SJCRH30 (cell line): Measurements from ENCODE around the gene PRKAR2A. TPM values are rescaled to one million over a fixed set of nuclear protein-coding genes. Genes with fewer than 3 reads are reported as not detected.
A peak's percentile ranks its signal among the peaks of the same experiment; 100 is the strongest.
"Not testable (repeated sequence)": the region's sequence is repeated elsewhere in the genome, so short reads cannot be mapped to it uniquely, and the experiment has no call there.

Experiments
- DNase-seq, 2 experiments: peaks; one replicate each; pipeline ENCODE4 v3.0.0-alpha.2; 2015 to 2020
- H3K27ac ChIP-seq: fragments of 250-450 bp; sonication (Bioruptor Pico); 2 replicates; pipeline ENCODE4 v1.5.1; 2020; ENCODE audit warnings: mild to moderate bottlenecking, moderate library complexity
- H3K27me3 ChIP-seq: fragments of 250-450 bp; sonication (Bioruptor Pico); 2 replicates; pipeline ENCODE4 v1.5.1; 2020; ENCODE audit warnings: mild to moderate bottlenecking, moderate library complexity
- H3K36me3 ChIP-seq: fragments of 250-450 bp; sonication (Bioruptor Pico); 2 replicates; pipeline ENCODE4 v1.5.1; 2020; ENCODE audit warnings: mild to moderate bottlenecking, moderate library complexity
- H3K4me1 ChIP-seq: fragments of 250-450 bp; sonication (Bioruptor Pico); 2 replicates; pipeline ENCODE4 v1.5.1; 2020; ENCODE audit warnings: mild to moderate bottlenecking, moderate library complexity
- H3K4me3 ChIP-seq: fragments of 250-450 bp; sonication (Bioruptor Pico); 2 replicates; pipeline ENCODE4 v1.5.1; 2020; ENCODE audit warnings: mild to moderate bottlenecking, moderate library complexity
- H3K9me3 ChIP-seq: fragments of 250-450 bp; sonication (Bioruptor Pico); replicated peaks from 2 replicates; pipeline ENCODE4 v1.5.1; 2020; ENCODE audit warnings: mild to moderate bottlenecking, moderate library complexity
- total RNA-seq: library from RNA; depleted of rRNA; stranded (reverse); fragments of >200 nt; shearing (Covaris generic); gene quantifications from 2 replicates; pipeline ENCODE4 v1.2.3, GENCODE V29; 2014

Gene PRKAR2A
- total RNA-seq, 1 experiment from 2014 or later = 46.5 TPM

DNA sequence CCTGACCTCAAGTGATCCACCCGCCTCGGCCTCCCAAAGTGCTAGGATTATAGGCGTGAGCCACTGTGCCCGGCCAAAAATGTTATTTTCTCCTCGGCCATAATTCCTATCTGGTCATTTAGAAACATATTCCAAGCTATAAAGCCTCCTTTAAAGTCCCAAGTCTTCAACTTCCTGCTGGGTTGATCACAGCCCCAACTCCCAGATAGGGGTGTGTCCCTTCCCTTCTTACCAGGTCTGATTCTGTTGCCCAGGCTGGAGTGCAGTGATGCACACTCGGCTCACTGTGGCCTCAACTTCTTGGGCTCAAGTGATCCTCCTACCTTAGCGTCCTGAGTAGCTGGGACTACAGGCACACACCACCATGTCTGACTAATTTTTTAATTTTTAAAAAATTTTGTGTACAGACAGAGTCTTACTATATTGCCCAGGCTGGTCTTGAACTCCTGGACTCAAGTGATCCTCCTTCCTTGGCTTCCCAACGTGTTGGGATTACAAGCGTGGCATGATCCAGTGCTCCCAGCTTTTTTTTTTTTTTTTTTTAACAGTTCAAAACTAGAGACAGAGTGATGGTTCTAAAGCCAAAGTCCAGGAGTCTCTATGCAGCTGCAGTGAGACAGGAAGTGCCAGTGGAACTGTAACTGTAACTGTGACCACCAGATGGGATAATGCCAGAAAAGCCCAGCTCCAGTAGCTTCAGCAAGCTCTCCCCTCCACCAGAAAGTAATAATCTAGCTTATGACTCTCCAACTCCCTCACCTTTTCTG is 8.2 kb upstream of the PRKAR2A start:
- peak in 1 of 2 experiments; percentile 44 for DNase-seq
- H3K36me3 ChIP-seq = no peaks in the 10 kb centered on the region
- no peaks in the 10 kb centered on the region for H3K9me3 ChIP-seq
- no peak overlapping the region for H3K27ac ChIP-seq
- H3K4me1 ChIP-seq = peaks cover 32% of the 10 kb centered on the region
- H3K4me3 ChIP-seq = no peak overlapping the region
- H3K27me3 ChIP-seq = no peaks in the 10 kb centered on the region

- H3K4me1 ChIP-seq = peaks cover 32% of the 10 kb centered on the region
- H3K27me3 ChIP-seq = no peaks in the 10 kb centered on the region
- H3K9me3 ChIP-seq = no peaks in the 10 kb centered on the region
- no peak for DNase-seq
- no peaks in the 10 kb centered on the region for H3K36me3 ChIP-seq
- no peak overlapping the region for H3K27ac ChIP-seq
- no peak overlapping the region for H3K4me3 ChIP-seq
These were observed 4.5 kb upstream of the PRKAR2A start for GRCh38 chr3:48852151-48852550.

GRCh38 chr3:48851407-48851806 is 3.7 kb upstream of the PRKAR2A start:
- H3K4me1 ChIP-seq = peaks cover 32% of the 10 kb centered on the region
- no peaks in the 10 kb centered on the region for H3K36me3 ChIP-seq
- no peaks in the 10 kb centered on the region for H3K9me3 ChIP-seq
- peak; percentile 82 to 85 for DNase-seq
- H3K27ac ChIP-seq = no peak overlapping the region
- H3K4me3 ChIP-seq = no peak overlapping the region
- H3K27me3 ChIP-seq = no peaks in the 10 kb centered on the region

DNA sequence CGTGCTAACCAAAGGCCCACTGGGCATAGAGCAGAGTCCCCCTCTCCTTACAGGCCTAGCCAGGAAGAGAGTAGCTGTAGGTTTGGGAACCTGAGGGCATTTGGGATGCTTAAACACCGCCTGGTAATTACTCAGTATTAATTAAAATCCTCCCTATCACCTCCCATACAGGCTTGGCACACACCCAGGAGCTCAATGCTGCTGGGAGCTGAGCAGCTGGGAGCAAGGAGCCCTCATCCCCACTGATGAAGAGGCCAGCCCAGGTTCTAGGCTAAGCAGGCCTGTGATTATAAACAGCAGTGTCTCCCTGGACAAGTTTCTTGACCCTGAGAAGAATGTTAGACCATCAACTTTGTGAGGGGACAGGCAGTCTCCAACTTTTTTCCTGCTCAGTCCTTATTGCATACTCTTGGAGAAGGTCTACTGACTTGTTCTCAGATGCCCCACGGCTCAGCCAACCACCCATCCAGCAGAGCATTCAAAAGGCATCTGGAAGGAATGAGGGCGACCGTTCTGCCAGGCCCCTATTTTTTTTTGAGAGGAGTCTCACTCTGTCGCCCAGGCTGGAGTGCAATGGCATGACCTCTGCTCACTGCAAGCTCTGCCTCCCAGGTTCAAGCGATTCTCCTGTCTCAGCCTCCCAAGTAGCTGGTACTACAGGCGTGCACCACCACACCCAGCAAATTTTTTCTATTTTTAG is 1.3 kb upstream of the PRKAR2A start:
- H3K36me3 ChIP-seq = no peaks in the 10 kb centered on the region
- no peak for DNase-seq
- no peaks in the 10 kb centered on the region for H3K27me3 ChIP-seq
- no peaks in the 10 kb centered on the region for H3K9me3 ChIP-seq
- H3K4me1 ChIP-seq = peaks cover 20% of the 10 kb centered on the region
- no peak overlapping the region for H3K4me3 ChIP-seq
- no peak overlapping the region for H3K27ac ChIP-seq

DNA sequence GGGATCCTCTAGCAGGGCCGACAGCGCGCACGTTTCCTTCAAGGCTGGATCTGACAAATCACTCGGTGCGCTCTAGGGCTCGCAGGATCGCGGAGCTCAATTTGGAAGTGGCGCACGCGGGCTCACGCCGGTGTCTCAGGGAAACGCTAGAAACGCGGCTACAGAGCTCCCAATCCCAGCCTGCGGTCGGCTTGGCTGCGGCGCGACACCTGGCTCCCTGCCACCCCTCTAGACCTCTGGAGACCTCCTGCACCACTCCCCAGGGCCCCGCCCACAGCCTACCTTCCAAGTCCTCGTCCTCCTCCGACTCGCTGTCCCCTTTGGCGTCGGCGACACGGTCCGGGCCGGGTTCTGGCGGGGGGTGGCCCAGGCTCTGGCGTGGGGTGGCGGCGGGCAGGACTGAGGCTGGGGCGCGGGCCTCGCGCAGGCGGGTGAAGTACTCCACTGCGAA is 596 bp downstream of the PRKAR2A start:
- Histone ChIP-seq H3K27me3 (no peaks in the 10 kb centered on the region), H3K9me3 (no peaks in the 10 kb centered on the region; the same call in 1 of the 2 replicates), H3K27ac (peak overlapping the region; percentile 35; the same call in 1 of the 2 replicates), H3K36me3 (no peaks in the 10 kb centered on the region), H3K4me1 (peaks cover 8% of the 10 kb centered on the region), H3K4me3 (peak overlapping the region; percentile 73)
- DNase-seq = peak; percentile 78 to 82

- no peak for DNase-seq
- Histone ChIP-seq H3K9me3 (no peaks in the 10 kb centered on the region; the same call in 1 of the 2 replicates), H3K4me1 (no peaks in the 10 kb centered on the region), H3K36me3 (no peaks in the 10 kb centered on the region), H3K27ac (no peak overlapping the region), H3K4me3 (no peak overlapping the region), H3K27me3 (no peaks in the 10 kb centered on the region)
These were observed 2.5 kb downstream of the PRKAR2A start for GRCh38 chr3:48845170-48845569.

- no peaks in the 10 kb centered on the region for H3K27me3 ChIP-seq
- H3K27ac ChIP-seq = no peak overlapping the region
- DNase-seq = no peak
- no peaks in the 10 kb centered on the region for H3K4me1 ChIP-seq
- H3K9me3 ChIP-seq = no peaks in the 10 kb centered on the region
- no peak overlapping the region for H3K4me3 ChIP-seq
- H3K36me3 ChIP-seq = peaks cover 4% of the 10 kb centered on the region; the same call in 1 of the 2 replicates
These were observed 10.5 kb downstream of the PRKAR2A start for GRCh38 chr3:48837163-48837562.

- Histone ChIP-seq H3K9me3 (no peaks in the 10 kb centered on the region), H3K27me3 (no peaks in the 10 kb centered on the region), H3K4me1 (no peaks in the 10 kb centered on the region), H3K36me3 (peaks cover 4% of the 10 kb centered on the region; the same call in 1 of the 2 replicates), H3K4me3 (no peak overlapping the region), H3K27ac (no peak overlapping the region)
- no peak for DNase-seq
These were observed 11.9 kb downstream of the PRKAR2A start for GRCh38 chr3:48835650-48836366.

- Histone ChIP-seq H3K4me3 (no peak overlapping the region), H3K36me3 (peaks cover 4% of the 10 kb centered on the region; the same call in 1 of the 2 replicates), H3K9me3 (no peaks in the 10 kb centered on the region), H3K27ac (no peak overlapping the region), H3K27me3 (no peaks in the 10 kb centered on the region), H3K4me1 (no peaks in the 10 kb centered on the region)
- no peak for DNase-seq
These were observed 15.0 kb downstream of the PRKAR2A start for GRCh38 chr3:48832684-48833083.

DNA sequence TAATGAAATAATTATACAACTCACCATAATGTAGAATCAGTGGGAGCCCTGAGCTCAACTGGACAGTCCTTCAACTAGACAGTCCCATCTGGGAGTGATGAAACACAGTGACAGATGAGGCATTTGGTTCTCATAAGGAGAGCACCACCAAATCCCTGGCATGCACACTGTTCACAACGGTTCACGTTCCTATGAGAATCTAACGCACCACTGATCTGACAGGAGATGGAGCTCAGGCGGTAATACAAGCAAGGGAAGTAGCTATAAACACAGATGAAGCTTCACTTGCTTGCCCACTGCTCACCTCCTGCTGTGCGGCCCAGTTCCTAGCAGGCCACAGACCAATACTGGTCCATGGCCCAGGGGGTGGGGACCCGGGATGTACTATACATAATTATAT is 17.0 kb downstream of the PRKAR2A start:
- no peak overlapping the region for H3K4me3 ChIP-seq
- no peaks in the 10 kb centered on the region for H3K27me3 ChIP-seq
- H3K9me3 ChIP-seq = no peaks in the 10 kb centered on the region
- H3K27ac ChIP-seq = no peak overlapping the region
- no peak for DNase-seq
- H3K4me1 ChIP-seq = no peaks in the 10 kb centered on the region
- peaks cover under 1% of the 10 kb centered on the region; the same call in 1 of the 2 replicates for H3K36me3 ChIP-seq

DNA sequence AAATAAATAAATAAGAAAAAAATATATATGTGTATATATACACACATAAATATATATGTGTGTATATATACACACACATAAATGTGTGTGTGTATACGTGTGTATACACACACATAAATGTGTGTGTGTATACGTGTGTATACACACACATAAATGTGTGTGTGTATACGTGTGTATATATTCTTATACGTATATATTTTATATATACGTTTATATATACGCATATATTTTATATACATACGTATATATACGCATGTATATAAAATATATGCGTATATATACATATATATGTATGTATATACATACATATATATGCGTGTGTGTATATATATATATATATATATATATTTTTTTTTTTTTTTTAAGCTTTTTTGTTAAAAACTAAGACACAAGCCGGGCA is 18.1 kb downstream of the PRKAR2A start:
- not testable (repeated sequence) for H3K36me3 ChIP-seq, H3K27ac ChIP-seq, H3K4me1 ChIP-seq, DNase-seq, H3K27me3 ChIP-seq, H3K9me3 ChIP-seq, H3K4me3 ChIP-seq

DNA sequence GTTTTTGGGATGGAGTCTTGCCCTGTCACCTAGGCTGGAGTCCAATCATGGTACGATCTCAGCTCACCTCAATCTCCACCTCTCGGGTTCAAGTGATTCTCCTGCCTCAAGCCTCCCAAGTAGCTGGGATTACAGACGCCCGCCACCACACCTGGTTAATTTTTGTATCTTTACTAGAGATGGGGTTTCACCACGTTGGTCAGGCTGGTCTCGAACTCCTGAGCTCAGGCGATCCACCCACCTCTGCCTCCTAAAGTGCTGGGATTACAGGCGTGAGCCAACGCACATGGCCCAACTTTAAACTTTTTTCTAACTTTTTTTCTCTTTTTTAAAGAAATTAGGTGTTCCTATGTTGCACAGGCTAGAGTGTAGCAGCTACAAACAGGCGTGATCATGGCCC is 19.8 kb downstream of the PRKAR2A start:
- not testable (repeated sequence) for H3K4me3 ChIP-seq, DNase-seq, H3K4me1 ChIP-seq, H3K27me3 ChIP-seq, H3K9me3 ChIP-seq, H3K36me3 ChIP-seq, H3K27ac ChIP-seq

- DNase-seq = no peak
- Histone ChIP-seq H3K4me1 (no peaks in the 10 kb centered on the region), H3K36me3 (no peaks in the 10 kb centered on the region), H3K27ac (no peak overlapping the region), H3K4me3 (no peak overlapping the region), H3K9me3 (no peaks in the 10 kb centered on the region), H3K27me3 (no peaks in the 10 kb centered on the region)
These were observed 21.2 kb downstream of the PRKAR2A start for GRCh38 chr3:48826451-48826850.

- H3K27ac ChIP-seq = no peak overlapping the region
- no peaks in the 10 kb centered on the region for H3K27me3 ChIP-seq
- H3K36me3 ChIP-seq = no peaks in the 10 kb centered on the region
- no peak overlapping the region for H3K4me3 ChIP-seq
- DNase-seq = peak in 1 of 2 experiments; percentile 13
- no peaks in the 10 kb centered on the region for H3K4me1 ChIP-seq
- no peaks in the 10 kb centered on the region for H3K9me3 ChIP-seq
These were observed 26.9 kb downstream of the PRKAR2A start for GRCh38 chr3:48820612-48821324.
